HL-60 (cell line): ENCODE results near the gene ARHGEF7.
A peak's percentile ranks its signal among the peaks of the same experiment; 100 is the strongest.

Source experiments
- DNase-seq, 2 experiments: peaks; one replicate each; pipeline ENCODE4 v3.0.0-alpha.2; 2010 to 2020; ENCODE audit warnings: low read depth in 1 of 2, low spot score in 1 of 2
- H3K27ac ChIP-seq: fragments of 250-450 bp; sonication (Bioruptor Pico); replicated peaks from 2 replicates; pipeline ENCODE4 v1.5.1; 2020; ENCODE audit warnings: mild to moderate bottlenecking, moderate library complexity
- H3K27me3 ChIP-seq: fragments of 250-450 bp; sonication (Bioruptor Pico); 2 replicates; pipeline ENCODE4 v1.5.1; 2021; ENCODE audit warnings: mild to moderate bottlenecking, moderate library complexity; ENCODE audit not compliant: insufficient read depth, poor library complexity, severe bottlenecking
- H3K4me3 ChIP-seq: replicated peaks from 2 replicates; pipeline ENCODE4 v1.5.1; 2011; ENCODE audit warnings: mild to moderate bottlenecking, control low read depth, low read length; ENCODE audit not compliant: insufficient read depth
- CTCF ChIP-seq: IDR thresholded peaks from one replicate; pipeline ENCODE4 v1.5.1; 2011; ENCODE audit warnings: low read length, control low read depth, inconsistent platforms; ENCODE audit not compliant: insufficient read depth
- GABPA ChIP-seq: IDR thresholded peaks from 2 replicates; pipeline ENCODE4 v1.6.1; 2012; ENCODE audit warnings: low read depth
- POLR2AphosphoS5 ChIP-seq: IDR thresholded peaks from 2 replicates; pipeline ENCODE4 v1.6.1; 2012; ENCODE audit warnings: low read depth
- REST ChIP-seq: IDR thresholded peaks from 2 replicates; pipeline ENCODE4 v1.6.1; 2012; ENCODE audit warnings: low read depth; ENCODE audit not compliant: insufficient replicate concordance
- SPI1 ChIP-seq: IDR thresholded peaks from 2 replicates; pipeline ENCODE4 v1.6.1; 2012; ENCODE audit warnings: low read depth, mild to moderate bottlenecking, borderline replicate concordance

The ARHGEF7 gene

GRCh38 chr13:111112196-111112595, 2.9 kb upstream of the ARHGEF7 start:
- Histone ChIP-seq H3K27ac (no peak overlapping the region), H3K4me3 (no peak overlapping the region), H3K27me3 (peaks cover 57% of the 10 kb centered on the region)
- DNase-seq, result no peak
- TF ChIP-seq SPI1 (no peak), REST (no peak), POLR2AphosphoS5 (no peak), CTCF (no peak), GABPA (no peak)

- TF ChIP-seq REST (no peak), GABPA (no peak), SPI1 (no peak), POLR2AphosphoS5 (no peak), CTCF (no peak)
- peak; percentile 15 to 17 for DNase-seq
- Histone ChIP-seq H3K27me3 (peaks cover 68% of the 10 kb centered on the region), H3K27ac (no peak overlapping the region), H3K4me3 (peak overlapping the region; percentile 54)
Observed at GRCh38 chr13:111114362-111115060, 599 bp upstream of the ARHGEF7 start.

- Histone ChIP-seq H3K27ac (no peak overlapping the region), H3K27me3 (peaks cover 62% of the 10 kb centered on the region), H3K4me3 (no peak overlapping the region)
- no peak for TF ChIP-seq SPI1
- no peak for TF ChIP-seq CTCF
- TF ChIP-seq POLR2AphosphoS5, result no peak
- no peak for TF ChIP-seq REST
- no peak for TF ChIP-seq GABPA
- DNase-seq, result no peak
Observed at GRCh38 chr13:111115965-111116521, 933 bp downstream of the ARHGEF7 start.
